HG03196 (cell line): Measurements from ENCODE around the gene CKS1B.
"Not testable (repeated sequence)": the region's sequence is repeated elsewhere in the genome, so short reads cannot be mapped to it uniquely, and the experiment has no call there.

Source experiments
- ATAC-seq: cut with Tn5 transposase; IDR thresholded peaks from one replicate; pipeline ENCODE4 v1.9.1; 2021; ENCODE audit not compliant: unreplicated experiment

CKS1B gene

DNA sequence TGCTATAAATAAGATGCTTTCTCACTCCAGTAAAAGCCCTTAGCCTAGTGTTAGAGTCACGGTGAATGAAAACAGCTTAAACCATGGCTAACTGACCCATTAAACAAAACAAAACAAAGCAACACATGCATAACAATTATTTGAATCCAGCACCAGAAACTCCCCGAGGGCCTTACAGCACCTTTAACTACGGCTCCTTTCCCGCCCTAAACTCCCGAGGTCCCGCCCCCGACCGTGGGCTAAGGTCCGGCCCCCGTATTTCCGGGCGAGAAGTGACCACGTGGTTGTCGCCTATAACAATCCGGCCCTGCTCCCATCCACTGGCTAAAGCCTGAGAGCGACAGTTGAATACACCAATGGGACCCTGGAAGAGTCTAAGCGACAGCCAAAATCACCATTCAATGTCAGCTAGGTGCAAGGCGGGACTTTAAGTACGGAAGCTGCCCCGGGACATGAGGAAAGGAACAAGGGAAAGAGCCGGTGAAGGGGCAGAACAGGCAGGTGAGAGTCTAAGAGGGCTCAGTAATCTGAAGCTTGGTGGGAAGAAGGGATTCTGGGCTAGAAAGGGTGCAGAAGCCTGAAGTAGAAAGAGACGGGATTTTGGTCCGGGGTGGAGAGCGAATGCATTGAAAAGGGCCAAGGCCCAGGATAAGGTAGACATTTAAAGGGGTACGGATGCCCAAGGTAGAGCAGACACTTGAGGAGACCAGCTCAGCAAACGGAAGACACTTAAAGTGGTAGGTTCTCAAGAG, 8.6 kb downstream of the CKS1B start, which contains the start of gene FLAD1:
FLAD1 (plus strand) TSS at position 448 of the 752 bp plus-strand sequence. CDS start 351 bp downstream, outside the sequence.
- peak; percentile 94 for ATAC-seq

DNA sequence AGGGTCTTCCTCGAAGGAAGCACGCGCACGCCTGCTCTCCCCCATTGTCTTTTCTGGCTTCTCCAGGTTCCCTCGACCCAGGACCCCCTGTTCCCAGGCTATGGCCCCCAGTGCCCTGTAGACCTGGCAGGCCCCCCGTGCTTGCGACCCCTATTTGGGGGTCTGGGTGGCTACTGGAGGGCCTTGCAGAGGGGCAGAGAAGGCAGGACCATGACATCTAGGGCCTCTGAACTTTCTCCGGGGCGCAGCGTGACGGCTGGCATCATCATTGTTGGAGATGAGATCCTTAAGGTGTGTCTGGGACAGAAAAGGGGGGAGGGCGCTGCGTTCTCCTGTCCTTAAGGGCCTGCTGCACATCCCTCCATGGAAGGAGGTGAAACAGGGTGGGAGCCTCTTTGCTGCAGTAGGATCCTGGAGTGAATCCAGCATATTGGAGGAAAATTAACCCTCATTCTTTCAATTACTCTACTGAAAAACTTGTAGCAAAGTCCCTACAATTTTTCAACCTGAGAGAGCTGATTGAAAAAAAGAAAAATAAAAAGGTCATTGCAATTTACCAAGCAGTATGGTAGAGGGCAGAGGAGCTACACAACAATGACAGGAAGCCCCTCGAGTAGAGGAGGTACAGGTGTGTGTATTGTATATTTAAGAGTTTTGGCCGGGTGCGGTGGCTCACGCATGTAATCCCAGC, 9.4 kb downstream of the CKS1B start:
- no peak for ATAC-seq

DNA sequence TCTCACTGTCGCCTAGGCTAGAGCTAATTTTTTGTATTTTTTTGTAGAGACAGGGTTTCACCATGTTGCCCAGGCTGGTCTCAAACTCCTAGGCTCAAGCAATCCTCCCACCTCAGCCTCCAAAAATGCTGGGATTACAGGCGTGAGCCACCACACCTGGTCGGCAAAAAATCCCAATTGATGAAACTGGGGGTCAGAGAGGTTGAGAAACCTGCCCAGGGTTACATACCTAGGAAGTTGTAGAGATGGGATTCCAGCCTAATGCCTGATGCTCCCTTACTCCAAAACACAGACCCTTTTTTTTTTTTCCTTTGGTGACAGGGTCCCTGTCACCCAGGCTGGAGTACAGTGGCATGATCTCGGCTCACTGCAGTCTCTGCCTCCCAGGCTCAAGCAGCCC, 12.3 kb downstream of the CKS1B start:
- not testable (repeated sequence) for ATAC-seq

DNA sequence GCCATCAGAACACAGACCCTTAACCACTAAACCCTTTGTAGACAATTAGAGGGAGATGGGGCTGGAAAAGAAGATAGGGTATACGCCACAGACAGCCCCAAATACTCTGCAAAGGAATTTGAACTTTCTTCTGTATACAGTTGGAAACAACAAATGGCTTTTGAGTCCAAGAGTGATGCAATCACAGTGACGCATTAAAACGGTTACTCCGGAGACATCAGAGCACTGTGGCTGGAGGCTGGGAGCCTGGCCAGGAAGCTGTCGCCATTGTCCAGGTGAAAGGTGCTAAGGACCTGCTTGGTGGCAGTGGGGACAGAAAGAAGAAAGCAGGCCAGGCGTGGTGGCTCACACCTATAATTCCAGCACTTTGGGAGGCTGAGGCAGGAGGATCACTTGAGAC, 12.8 kb downstream of the CKS1B start:
- no peak for ATAC-seq

DNA sequence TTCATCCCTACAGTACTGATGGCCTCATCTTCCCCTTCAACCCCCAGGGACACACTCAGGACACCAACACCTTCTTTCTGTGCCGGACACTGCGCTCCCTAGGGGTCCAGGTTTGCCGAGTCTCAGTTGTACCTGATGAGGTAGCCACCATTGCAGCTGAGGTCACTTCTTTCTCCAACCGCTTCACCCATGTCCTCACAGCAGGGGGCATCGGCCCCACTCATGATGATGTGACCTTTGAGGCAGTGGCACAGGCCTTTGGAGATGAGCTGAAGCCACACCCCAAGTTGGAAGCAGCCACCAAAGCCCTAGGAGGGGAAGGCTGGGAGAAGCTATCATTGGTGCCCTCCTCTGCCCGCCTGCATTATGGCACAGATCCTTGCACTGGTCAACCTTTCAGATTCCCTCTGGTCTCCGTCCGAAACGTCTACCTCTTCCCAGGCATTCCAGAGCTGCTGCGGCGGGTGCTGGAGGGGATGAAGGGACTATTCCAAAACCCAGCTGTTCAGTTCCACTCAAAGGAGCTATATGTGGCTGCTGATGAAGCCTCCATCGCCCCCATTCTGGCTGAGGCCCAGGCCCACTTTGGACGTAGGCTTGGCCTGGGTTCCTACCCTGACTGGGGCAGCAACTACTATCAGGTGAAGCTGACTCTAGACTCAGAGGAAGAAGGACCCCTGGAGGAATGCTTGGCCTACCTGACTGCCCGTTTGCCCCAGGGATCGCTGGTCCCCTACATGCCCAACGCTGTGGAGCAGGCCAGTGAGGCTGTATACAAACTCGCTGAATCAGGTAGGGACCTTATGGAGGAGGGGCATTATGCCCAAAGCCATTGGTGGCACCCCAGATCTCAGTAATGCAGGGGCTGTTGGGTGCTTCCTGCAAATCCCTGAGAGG, 13.8 kb downstream of the CKS1B start:
- ATAC-seq: no peak

DNA sequence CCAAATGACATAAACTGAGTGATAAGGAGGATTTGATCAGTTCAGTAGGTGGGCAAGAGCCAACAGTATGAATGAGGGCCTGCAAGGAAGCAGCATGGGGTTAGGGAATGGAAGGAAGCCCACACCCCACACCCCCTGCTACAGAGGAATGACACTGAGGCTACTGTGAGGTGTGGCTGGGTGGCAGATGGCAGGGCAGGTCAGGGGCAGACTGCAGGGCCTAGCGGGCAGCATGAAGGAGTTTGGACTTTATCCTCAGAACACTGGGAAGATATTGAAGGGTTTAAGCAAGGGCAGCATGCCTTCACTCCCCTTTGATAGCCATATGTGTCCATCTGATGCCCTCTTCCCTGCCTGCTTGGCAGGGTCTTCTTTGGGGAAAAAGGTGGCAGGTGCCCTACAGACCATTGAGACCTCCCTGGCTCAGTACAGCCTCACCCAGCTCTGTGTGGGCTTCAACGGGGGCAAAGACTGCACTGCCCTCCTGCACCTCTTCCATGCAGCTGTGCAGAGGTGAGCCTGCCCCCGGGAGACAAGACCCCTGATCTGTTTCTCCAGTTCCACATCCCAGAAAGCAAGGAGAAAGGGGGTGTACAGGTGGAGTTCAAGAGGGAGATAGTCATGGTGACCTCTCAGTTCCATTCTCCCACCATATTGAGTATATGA, 14.8 kb downstream of the CKS1B start:
- no peak for ATAC-seq

DNA sequence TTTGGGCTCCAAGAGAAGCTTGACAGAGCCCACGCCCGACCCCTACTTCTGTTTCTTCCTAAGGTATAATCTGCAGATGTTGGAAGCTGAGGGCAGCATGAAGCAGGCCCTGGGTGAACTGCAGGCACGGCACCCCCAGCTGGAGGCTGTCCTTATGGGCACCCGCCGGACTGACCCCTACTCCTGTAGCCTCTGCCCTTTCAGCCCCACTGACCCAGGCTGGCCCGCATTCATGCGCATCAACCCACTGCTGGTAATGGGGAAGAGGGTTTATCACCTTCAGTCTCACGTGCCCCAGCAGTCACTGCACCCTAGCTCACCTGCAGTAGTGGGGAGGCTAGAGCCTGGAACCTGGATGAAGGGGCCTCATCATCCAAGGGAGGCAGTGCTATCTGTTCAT, 15.8 kb downstream of the CKS1B start:
- ATAC-seq: no peak

DNA sequence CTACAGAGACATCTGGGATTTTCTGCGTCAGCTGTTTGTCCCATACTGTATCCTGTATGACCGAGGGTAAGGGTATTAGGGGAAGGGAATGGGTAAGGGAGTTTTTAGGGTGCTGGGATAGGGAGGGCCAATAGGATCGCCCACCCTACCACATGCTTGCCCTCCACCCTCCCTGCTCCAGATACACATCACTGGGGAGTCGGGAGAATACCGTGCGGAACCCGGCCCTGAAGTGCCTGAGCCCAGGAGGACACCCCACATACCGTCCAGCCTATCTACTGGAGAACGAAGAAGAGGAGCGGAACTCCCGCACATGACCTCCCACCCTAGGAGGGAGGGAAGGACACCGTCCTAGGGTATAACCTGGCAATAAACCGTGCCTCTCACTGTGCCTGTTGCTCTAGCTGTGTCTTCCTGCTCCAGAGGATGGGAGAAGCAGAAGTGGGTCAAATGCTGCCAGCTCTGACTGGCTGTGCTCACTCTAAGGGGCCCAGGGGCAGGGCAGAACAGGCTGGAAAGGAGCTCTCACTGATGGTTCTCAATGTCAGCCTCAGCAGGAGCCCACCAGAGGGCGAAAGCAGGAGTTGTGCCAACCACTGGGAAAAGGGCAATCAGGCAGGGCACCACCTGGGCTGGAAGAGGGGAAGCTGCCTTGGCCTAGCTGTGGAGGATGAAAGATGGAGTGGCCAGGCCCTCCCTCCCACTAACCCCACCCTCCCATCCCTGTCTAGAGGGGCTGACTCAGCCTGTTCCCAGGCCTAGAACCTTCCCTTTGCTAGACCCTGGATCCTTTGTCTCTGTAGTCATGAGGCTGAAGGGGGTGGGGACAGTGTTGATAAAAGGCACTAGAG, 18.5 kb downstream of the CKS1B start:
- ATAC-seq: no peak

DNA sequence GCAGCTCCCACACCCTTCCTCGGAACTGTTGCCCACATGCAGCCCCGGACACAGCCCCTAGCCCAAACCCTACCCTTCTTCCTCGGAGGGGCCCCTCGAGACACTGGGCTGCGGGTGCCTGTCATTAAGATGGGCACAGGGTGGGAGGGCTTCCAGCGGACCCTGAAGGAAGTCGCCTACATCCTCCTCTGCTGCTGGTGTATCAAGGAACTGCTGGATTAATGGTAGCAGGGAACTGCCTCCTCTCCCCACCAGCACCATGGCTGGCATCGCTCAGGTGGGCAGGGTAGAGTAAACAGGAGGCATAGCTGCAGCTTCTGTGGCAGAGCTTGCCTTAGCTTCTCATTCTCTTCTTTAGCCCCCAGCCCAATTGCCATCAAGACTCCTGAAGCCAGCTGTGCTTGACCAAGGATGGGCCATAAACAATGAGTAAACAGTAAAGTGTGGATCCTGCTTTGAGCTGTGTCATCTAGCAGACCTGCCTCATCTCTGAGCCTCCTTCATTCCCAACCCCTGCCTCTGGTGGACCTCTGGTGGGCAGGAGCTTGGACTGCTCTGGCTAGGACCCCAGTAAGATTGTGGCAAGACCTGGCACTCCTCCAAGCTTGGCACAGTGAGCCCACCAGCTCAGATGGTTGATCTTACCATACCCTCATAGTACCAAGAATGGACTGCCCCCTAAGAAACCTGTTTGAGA, 19.2 kb downstream of the CKS1B start, which contains the start of gene LENEP:
LENEP (plus strand) TSS at position 15 of the 697 bp plus-strand sequence; CDS start at position 37, 22 bp downstream.
- no peak for ATAC-seq

DNA sequence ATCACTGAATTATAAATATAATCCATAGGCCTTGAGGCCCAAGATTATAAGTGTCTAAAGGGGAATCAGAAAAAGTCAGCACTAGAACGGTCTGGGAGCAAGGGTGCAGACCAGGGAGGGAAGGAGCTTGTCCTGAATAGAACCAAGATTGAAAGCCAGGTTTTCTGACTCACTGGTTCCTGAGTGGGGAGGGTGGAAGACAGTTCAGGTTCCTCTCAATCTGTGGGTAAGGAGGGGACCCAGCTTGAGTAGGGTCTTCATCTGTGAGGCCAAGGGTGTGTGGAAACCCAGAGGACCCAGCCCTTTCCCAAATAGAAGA, 19.7 kb downstream of the CKS1B start:
- no peak for ATAC-seq

DNA sequence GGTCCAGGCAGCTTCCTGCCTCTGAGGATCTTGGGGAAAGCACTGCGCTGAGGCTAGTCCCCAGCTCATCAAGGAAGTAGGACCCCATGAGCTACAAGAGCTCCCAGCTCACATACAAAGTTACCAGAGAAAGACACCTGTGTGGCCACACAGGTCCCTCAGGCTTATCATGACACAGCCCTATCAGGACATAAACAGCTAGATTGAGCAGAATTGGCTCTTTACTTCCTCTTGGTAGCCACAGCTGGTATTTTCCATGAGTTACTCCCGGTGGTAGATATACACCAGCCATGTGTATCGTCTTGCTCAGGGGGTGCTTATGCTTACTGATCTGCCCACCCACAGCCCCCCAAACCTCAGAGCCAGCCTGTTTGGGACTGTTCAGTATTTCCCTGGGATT, 20.1 kb downstream of the CKS1B start:
- no peak for ATAC-seq

DNA sequence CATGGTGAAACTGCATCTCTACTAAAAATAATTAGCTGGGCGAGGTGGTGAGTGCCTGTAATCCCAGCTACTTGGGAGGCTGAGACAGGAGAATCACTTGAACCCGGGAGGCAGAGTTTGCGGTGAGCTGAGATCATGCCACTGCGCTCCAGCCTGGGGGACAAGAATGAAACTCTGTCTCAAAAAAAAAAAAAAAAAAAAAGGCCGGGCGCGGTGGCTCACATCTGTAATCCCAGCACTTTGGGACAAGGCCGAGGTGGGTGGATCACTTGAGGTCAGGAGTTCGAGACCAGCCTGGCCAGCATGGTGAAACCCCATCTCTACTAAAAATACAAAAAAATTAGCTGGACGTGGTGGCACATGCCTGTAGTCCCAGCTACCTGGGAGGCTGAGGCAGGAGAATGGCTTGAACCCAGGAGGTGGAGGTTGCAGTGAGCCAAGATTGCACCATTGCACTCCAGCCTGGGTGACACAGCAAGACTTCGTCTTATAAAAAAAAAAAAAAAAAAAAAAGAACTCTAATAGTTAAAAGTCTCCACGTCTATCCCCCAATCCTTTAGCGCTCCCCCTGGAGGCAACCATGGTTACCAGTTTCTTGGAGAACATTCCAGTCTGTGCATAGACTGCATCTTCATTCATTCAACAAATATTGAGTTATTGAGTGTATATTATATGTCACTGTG, 21.0 kb downstream of the CKS1B start:
- not testable (repeated sequence) for ATAC-seq

DNA sequence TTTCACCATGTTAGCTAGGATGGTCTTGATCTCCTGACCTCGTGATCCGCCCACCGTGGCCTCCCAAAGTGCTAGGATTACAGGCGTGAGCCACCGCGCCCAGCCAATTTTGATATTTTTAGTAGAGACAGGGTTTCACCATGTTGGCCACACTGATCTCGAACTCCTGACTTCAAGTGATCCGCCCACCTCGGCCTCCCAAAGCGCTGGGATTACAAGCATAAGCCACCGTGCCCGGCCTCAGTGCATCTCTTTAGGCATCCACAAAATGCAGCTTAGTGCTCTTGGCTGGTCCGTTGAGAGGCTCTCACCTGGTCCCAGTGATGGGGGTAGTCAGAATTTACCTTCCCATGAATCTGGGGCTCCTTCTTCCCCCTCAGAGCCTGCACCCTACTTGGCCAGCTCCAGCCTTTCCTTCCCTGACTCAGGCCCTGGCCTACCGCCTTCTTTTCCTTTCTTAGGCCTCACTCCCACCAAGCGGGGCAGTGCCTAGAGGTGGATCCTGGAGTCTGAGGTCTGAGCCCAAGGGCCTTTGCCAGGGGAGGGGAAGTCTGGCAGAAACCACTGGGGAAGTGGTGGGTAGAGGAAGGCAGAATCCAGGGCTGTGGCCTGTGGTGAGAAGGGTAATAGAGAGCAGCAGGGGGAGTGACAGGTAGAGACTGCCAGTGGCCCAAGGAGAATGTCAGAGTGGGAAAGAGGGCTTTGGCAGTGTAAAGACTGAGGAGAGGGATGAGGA, 22.7 kb downstream of the CKS1B start:
- ATAC-seq: no peak

DNA sequence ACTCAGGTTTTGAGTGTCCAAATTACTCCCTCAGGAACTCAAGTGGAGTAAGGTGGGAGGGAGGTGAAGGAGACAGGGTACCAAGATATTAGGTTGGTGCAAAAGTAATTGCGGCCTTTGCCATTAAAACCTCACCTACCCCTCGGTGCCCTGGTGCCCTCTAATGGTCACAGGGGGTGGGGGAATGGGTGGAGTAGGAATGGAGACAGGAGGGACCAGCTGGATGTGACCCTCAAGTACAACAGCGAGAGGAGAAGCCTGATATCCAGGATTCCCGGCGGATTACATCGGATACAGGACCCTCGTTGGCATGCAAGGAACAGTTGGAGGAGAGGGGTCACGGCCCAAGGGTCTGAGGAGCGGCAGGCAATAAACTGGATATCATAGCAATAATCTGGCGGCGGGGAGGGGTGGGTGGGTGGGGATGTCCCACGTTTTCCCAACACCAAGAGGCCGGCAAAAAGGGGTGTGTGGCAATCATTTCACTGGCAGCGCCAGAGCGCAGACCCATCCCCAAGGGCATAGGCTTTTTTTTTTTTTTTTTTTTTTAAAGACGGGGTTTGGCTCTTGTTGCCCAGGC, 23.8 kb downstream of the CKS1B start:
- no peak for ATAC-seq

DNA sequence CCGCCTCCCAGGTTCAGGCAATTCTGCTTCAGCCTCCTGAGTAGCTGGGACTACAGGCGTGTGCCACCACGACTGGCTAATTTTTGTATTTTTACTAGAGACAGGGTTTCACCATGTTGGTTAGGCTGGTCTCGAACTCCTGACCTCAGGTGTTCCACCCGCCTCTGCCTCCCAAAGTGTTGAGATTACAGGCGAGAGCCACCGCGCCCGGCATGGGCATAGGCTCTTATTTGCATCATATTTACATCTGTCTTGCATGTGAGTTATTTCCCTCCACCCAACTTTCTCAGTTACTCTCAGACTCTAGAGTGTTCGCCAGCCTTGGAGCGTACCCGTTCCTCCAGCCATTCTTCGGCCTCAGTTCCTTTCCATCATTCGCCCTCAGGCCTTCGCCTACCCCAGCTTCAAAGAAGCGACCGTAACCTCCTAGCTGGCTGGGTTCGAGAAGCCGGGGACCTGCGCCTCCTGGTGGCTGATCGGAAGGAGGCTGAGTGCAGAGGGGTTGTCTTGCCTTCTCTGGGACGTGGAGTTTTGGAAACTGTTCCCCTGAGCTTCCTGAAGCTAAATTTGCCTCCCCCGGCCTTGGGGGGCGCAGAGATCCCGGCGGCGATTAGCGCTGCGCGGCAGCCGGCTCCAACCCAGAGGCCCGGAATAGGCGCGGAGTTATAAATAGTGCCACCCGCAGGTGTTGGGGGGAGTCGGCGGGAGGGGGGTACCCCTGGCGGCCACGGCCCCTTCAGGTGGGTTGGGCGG, 24.5 kb downstream of the CKS1B start:
- ATAC-seq: no peak

DNA sequence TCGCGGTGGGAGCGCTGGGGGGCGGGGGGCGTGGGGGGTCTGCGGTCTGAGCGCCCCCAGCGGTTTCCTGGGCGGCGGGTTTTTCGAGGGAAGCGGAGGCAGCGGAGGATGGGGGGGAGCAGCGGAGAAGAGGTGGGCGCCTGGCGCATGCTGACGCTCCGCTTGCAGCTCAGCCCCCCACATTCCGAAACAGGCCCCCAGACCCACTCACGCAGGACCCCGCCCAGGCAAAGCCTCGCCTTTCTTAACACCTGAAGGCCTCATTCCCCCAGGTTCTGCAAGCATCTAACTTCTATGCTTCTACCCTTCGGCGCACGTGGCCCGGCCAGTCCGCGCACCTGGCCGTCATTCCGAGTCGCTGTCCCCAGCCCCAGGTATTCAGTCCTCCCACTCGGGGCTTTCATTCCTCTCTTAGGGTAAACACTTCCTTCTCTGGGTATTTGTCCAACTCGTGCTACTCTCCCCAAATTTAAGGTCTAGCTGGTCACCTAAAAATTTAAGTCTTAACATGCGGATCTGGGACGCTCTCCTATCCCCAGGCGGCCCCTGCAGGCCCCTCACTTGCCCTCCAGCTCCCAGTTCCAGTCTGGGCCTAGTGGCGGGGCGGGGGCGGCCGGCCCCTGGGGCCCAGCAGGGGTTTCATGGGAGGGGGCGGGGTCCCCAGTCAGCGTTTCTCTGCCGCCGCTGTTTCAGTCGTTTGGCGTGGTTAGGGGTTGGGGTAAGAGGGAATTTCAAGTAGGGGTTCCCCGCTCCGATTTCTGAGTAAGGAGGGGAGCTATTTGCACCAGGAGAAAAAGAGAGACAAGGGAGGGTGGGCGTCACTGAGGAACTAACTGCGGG, 25.3 kb downstream of the CKS1B start:
- no peak for ATAC-seq
